Kidney epithelial cell (primary cell): Measurements from ENCODE around the gene KIRREL3. TPM values are rescaled to one million over a fixed set of nuclear protein-coding genes. Genes with fewer than 3 reads are reported as not detected.

ENCODE experiments used
- DNase-seq: peaks from one replicate; pipeline ENCODE4 v3.0.0-alpha.2; 2010; ENCODE audit warnings: low read depth
- H3K27me3 ChIP-seq: 2 replicates; pipeline ENCODE4 v1.6.0; 2011; ENCODE audit warnings: low read length; ENCODE audit not compliant: control insufficient read depth, insufficient read depth
- H3K36me3 ChIP-seq: 2 replicates; pipeline ENCODE4 v1.5.1; 2011; ENCODE audit warnings: low read length; ENCODE audit not compliant: control insufficient read depth, insufficient read depth
- H3K4me3 ChIP-seq: 2 replicates; pipeline ENCODE4 v1.5.1; 2011; ENCODE audit warnings: low read depth, mild to moderate bottlenecking, control low read depth, low read length
- CTCF ChIP-seq: IDR thresholded peaks from 2 replicates; pipeline ENCODE4 v1.5.1; 2011; ENCODE audit warnings: mild to moderate bottlenecking, moderate library complexity, low read length, control low read depth, inconsistent platforms; ENCODE audit not compliant: insufficient read depth, poor library complexity, severe bottlenecking
- total RNA-seq: library from RNA; depleted of rRNA; stranded (reverse); fragments of >200 nt; gene quantifications from 2 replicates; pipeline ENCODE4 v1.2.3, GENCODE V29; 2015

Gene KIRREL3
- total RNA-seq, 1 donor from 2014 or later: 1.3 TPM

GRCh38 chr11:126925321-126926093 lies 75.1 kb downstream of the KIRREL3 start:
- TF ChIP-seq CTCF: no peak
- H3K27me3 ChIP-seq: no peaks in the 10 kb centered on the region
- DNase-seq: no peak
- no peak overlapping the region for H3K4me3 ChIP-seq
- H3K36me3 ChIP-seq: no peaks in the 10 kb centered on the region

GRCh38 chr11:126924376-126925040 lies 76.1 kb downstream of the KIRREL3 start:
- DNase-seq: no peak
- Histone ChIP-seq H3K36me3 (no peaks in the 10 kb centered on the region), H3K4me3 (no peak overlapping the region), H3K27me3 (no peaks in the 10 kb centered on the region)
- no peak for TF ChIP-seq CTCF

GRCh38 chr11:126920833-126921232 lies 79.7 kb downstream of the KIRREL3 start:
- Histone ChIP-seq H3K36me3 (no peaks in the 10 kb centered on the region), H3K4me3 (no peak overlapping the region), H3K27me3 (no peaks in the 10 kb centered on the region)
- DNase-seq: no peak
- no peak for TF ChIP-seq CTCF

- DNase-seq: no peak
- no peak overlapping the region for H3K4me3 ChIP-seq
- H3K27me3 ChIP-seq: no peaks in the 10 kb centered on the region
- TF ChIP-seq CTCF: no peak
- no peaks in the 10 kb centered on the region for H3K36me3 ChIP-seq
Observed at GRCh38 chr11:126919147-126919823, 81.3 kb downstream of the KIRREL3 start.

- no peak overlapping the region for H3K4me3 ChIP-seq
- no peak for TF ChIP-seq CTCF
- no peaks in the 10 kb centered on the region for H3K36me3 ChIP-seq
- no peak for DNase-seq
- no peaks in the 10 kb centered on the region for H3K27me3 ChIP-seq
Observed at GRCh38 chr11:126918556-126918955, 82.0 kb downstream of the KIRREL3 start.
